HL-60/S4 treated with phorbol 12-myristate 13-acetate at 8.2 ng/mL for 4 days and 3 days (cell line): ENCODE data around the gene FMN2.

ENCODE experiments used
- in situ Hi-C: fragments of 300-500 bp; cut with MboI; formaldehyde crosslinking; loops from 2 replicates; pipeline ENCODE4 v1.15.0; 2022; ENCODE audit warnings: low sequenced_read_pairs

The FMN2 gene

GRCh38 chr1:240096974-240097373 lies 5.3 kb downstream of the FMN2 start:
- in situ Hi-C loops: no loop called here

DNA sequence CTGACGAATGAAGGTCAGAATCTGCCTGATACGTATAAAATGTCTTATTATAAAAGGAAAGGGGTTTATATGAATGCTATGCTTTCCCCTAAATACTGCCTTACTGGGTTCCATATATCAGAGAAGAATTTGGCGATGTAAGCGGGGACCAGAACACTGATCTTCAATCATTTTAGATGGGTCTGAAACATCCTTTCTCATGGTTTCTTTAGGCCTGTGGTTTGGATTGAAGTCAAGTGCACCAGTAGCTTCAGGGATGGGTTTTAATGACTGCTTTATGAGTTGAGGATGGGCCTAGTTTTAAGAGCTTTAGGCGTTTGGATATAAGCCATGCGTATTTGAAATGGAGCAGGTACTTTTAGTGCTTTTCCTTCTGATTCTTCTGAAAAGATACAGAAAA lies 6.9 kb downstream of the FMN2 start:
- in situ Hi-C loops: no loop called here

GRCh38 chr1:240099329-240099728 lies 7.6 kb downstream of the FMN2 start:
- in situ Hi-C loops: no loop called here

GRCh38 chr1:240099748-240100147 lies 8.1 kb downstream of the FMN2 start:
- in situ Hi-C loops: no loop called here

DNA sequence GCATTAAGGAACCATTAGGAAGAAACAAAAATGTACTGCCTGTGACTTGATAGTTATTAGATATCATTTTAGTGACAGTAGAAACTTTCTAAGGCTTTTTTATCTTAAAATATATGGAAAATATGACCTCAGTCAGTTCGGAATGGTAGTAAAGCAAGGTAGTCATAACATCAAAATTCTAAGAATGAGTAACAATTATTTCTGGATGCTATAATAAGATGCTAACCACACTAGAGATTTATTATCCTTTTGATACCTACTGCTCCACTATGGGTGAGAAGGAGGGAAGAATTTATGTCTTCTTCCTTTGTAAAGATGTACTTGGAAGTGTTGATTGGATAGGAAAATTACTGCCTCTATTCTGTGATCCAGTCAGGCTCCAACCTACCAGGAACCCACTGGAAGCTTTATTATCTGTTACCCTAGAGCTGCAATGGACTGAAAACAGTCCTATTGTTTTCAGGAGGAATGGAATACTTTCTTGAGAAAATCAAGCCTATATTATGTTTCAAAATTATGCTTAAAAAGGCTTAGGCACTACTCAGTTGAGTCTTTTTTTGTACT lies 8.8 kb downstream of the FMN2 start:
- in situ Hi-C loops: no loop called here

GRCh38 chr1:240101306-240101705 lies 9.6 kb downstream of the FMN2 start:
- in situ Hi-C loops: no loop called here

- in situ Hi-C loops: no loop called here
Observed at GRCh38 chr1:240101737-240102136, 10.1 kb downstream of the FMN2 start.

- in situ Hi-C loops: no loop called here
Observed at GRCh38 chr1:240104672-240105071, 13.0 kb downstream of the FMN2 start.

DNA sequence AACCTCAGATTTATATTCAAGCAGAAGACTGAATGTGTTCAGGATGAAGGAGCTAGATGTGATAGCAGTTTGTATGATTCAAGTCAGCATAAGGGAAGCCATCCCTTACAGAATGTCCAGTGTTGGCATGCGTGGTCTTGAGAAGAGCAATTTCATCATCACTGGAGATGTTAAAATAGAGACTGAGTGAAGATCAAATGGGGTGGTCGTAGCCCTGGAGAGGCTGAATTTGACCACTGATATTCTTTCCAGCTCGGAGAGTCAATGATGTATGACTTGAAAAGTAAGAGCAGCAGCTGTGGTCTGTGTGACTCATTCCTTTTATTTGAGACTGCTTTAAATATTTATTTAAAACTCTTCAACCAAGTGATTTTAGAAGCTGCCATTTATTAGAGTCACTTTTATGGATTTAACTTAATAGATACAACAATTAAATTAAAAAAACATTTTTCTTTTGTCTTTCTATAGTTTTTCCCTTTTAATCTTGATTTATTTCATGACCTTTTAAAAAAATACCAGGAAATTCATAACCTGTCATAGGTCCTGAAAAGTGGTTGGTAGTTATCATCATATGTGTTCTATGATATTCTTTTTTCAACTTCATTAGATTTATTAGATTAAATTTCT lies 15.5 kb downstream of the FMN2 start:
- in situ Hi-C loops: no loop called here

- in situ Hi-C loops: no loop called here
Observed at GRCh38 chr1:240109130-240109529, 17.4 kb downstream of the FMN2 start.

- in situ Hi-C loops: no loop called here
Observed at GRCh38 chr1:240109920-240110636, 18.4 kb downstream of the FMN2 start.

- in situ Hi-C loops: no loop called here
Observed at GRCh38 chr1:240111558-240111957, 19.9 kb downstream of the FMN2 start.

DNA sequence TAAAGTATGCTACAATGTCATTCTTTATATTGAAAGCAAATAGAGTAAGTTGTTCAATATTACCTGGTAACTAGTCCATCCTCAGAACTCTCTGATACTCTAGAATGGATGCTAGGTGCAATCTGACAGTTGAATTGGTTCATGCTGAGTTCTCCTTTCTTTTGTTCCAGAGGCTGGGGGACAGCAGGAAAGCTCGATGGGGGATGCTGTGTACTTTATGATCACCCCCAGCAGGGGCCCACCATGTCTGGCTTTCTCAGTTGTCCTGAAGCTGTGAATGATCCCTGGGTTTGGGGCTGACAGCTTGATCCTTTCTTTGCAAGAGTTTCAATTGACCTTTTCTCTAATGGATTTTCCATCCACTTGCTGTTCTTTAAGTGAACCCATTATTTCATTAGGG lies 22.5 kb downstream of the FMN2 start:
- in situ Hi-C loops: no loop called here

DNA sequence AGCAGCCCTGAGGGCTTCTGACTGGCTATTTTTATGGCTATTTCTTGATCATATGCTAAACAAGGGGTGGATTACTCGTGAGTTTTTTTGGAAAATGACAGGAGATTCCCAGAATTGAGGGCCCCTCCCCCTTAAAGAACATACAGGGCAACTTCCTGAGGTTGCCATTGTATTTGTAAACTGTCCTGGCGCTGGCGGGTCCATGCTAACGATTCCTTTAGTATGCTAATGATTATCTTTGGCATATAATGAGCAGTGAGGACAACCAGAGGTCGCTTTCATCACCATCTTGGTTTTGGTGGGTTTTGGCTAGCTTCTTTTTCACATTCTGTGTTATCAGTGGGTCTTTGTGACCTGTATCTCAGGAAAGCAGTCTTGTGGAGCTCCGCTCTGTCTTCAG lies 24.1 kb downstream of the FMN2 start:
- in situ Hi-C loops: no loop called here

GRCh38 chr1:240116831-240117769 lies 25.4 kb downstream of the FMN2 start:
- in situ Hi-C loops: no loop called here

GRCh38 chr1:240117930-240118329 lies 26.2 kb downstream of the FMN2 start:
- in situ Hi-C loops: no loop called here

GRCh38 chr1:240122639-240123613 lies 31.2 kb downstream of the FMN2 start:
- in situ Hi-C loops: no loop called here

DNA sequence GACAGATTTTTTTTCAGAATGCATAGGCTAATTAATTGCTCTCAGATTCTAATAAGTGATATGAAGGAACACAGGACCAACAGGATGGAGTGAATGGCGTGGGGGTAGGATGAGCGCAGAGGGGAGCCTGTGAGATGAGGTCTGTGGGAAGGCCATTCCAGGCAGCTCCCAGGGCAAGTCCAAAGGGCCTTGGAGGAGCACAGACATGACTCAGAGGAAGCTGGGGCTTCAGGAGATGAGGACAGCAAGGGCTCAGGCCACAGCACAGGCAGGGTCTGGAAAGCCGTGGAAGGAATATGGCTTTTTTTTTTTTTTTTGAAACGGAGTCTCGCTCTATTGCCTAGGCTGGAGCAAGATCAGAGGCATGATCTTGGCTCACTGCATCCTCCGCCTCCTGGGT lies 35.1 kb downstream of the FMN2 start:
- in situ Hi-C loops: no loop called here

- in situ Hi-C loops: no loop called here
Observed at GRCh38 chr1:240128366-240128765, 36.7 kb downstream of the FMN2 start.

DNA sequence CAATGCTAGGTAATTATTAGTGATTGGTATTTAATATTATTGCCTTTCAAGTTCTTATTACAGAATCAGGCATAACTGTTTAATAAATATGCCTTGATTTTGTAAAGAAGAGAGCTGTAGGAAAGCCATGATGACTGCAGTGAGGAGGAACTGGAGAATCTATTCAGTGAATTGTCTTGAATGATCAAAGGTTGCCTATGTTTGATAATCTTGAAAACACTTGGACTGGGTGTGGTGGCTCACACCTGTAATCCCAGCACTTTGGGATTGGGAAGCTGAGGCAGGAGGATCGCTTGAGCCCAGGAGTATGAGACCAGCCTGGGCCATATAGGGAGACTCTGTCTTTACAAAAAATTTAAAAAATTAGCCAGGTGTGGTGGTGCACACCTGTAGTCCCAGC lies 42.4 kb downstream of the FMN2 start:
- in situ Hi-C loops: no loop called here
